Measurements from ENCODE around the gene MRPL10. TPM values are rescaled to one million over a fixed set of nuclear protein-coding genes. Genes with fewer than 3 reads are reported as not detected.

MRPL10 gene
- total and polyA plus RNA-seq, 10 of the 15 experiments (the other 5 are each of a cell fraction or from before 2014, with no cell fraction given) = 18.9 to 61.9 (median 47.3) TPM

GRCh38 chr17:47857551-47858455 lies 26.5 kb upstream of the MRPL10 start:
- 35% methylated on average over 12 of the region's 16 CpGs for WGBS (ENCODE audit: insufficient coverage, insufficient replicate concordance, low lambda C conversion rate, missing lambda C conversion rate)
- Histone ChIP-seq H3K27ac (ENCODE audit: control insufficient read depth, insufficient read depth) (no peak overlapping the region), H3K27me3 (replicated peaks in 1 of 2; ENCODE audit: control insufficient read depth in 2 of 2, insufficient read depth in 2 of 2, low read length in 1 of 2) (peaks cover 11 to 31% of the 10 kb centered on the region in 2 experiments), H3K36me3 (ENCODE audit: control insufficient read depth in 2 of 2, insufficient read depth in 2 of 2, low read length in 1 of 2) (no peaks in the 10 kb centered on the region), H3K9me3 (replicated peaks; ENCODE audit: control insufficient read depth, insufficient read depth, low read length) (no peaks in the 10 kb centered on the region), H2AFZ (ENCODE audit: control insufficient read depth, low read depth, low read length) (no peak overlapping the region), H3K4me2 (ENCODE audit: control insufficient read depth, insufficient read depth) (no peak overlapping the region), H4K20me1 (ENCODE audit: control insufficient read depth, insufficient read depth) (no peaks in the 10 kb centered on the region), H3K4me3 (no peak overlapping the region), H3K9ac (ENCODE audit: control insufficient read depth, insufficient read depth, low read length) (no peak overlapping the region), H3K79me2 (ENCODE audit: control insufficient read depth, insufficient read depth, low read length) (no peaks in the 10 kb centered on the region), H3K4me1 (ENCODE audit: control insufficient read depth, insufficient read depth, low read length) (no peaks in the 10 kb centered on the region)
- no peak for DNase-seq (ENCODE audit: low read depth, low spot score)
- RAD21 ChIA-PET (ENCODE audit: unreplicated experiment) = interaction anchor here (1.9 kb wide), 1 partner anchor 15 kb away, joined by 6 read pairs; no protein-coding TSS in a partner anchor
- no TSS peak for BruUV-seq (replicated peaks)
- in situ Hi-C loops (cut with MboI) (no loop called here), intact Hi-C loops (cut with micrococcal nuclease; ENCODE audit: unreplicated experiment) (no loop called here)
- CTCF ChIA-PET = interaction anchor here (1.0 to 3.6 kb wide), 4 partner anchors 9 to 160 kb away, joined by 3 to 14 read pairs (median 4); partner anchors contain the start of gene SCRN2
- SMC1A ChIA-PET (ENCODE audit: uncharacterized antibody, unreplicated experiment) = no interaction called here
- TF ChIP-seq MEF2A (IDR thresholded peaks at IDR 0.05; ENCODE audit: insufficient read depth, low read depth, low read length) = no peak
- no peak for TF ChIP-seq ZNF274 (IDR thresholded peaks at IDR 0.05; ENCODE audit: insufficient read depth, insufficient read length)
- TF ChIP-seq EZH2 (IDR thresholded peaks at IDR 0.05; ENCODE audit: borderline replicate concordance, control insufficient read depth, low read depth, low read length) = no peak
- no peak for FAIRE-seq
- ATAC-seq = no peak
- POLR2A ChIA-PET = interaction anchor here (0.6 kb wide), 1 partner anchor 33 kb away, joined by 5 read pairs; no protein-coding TSS in a partner anchor

- POLR2A ChIA-PET = interaction anchor here (0.6 kb wide), 1 partner anchor 34 kb away, joined by 5 read pairs; no protein-coding TSS in a partner anchor
- SMC1A ChIA-PET (ENCODE audit: uncharacterized antibody, unreplicated experiment) = interaction anchor here (1.3 kb wide), 1 partner anchor 35 kb away, joined by 3 read pairs; no protein-coding TSS in a partner anchor
- TF ChIP-seq USF1 (IDR thresholded peaks at IDR 0.05; ENCODE audit: borderline replicate concordance, extremely low read length, insufficient read depth, low read depth, low read length) (no peak), ZNF207 (IDR thresholded peaks at IDR 0.05; ENCODE audit: borderline replicate concordance) (no peak), CREM (IDR thresholded peaks at IDR 0.05; ENCODE audit: low read depth) (no peak), BMI1 (IDR thresholded peaks at IDR 0.05; ENCODE audit: borderline replicate concordance) (no peak), ZBED1 (IDR thresholded peaks at IDR 0.05; ENCODE audit: borderline replicate concordance) (no peak), YY1 (IDR thresholded peaks at IDR 0.05; ENCODE audit: low read depth, low read length) (no peak), RBBP5 (conservative IDR thresholded peaks at IDR 0.05) (no peak)
- TF ChIP-seq, protein P1, sequence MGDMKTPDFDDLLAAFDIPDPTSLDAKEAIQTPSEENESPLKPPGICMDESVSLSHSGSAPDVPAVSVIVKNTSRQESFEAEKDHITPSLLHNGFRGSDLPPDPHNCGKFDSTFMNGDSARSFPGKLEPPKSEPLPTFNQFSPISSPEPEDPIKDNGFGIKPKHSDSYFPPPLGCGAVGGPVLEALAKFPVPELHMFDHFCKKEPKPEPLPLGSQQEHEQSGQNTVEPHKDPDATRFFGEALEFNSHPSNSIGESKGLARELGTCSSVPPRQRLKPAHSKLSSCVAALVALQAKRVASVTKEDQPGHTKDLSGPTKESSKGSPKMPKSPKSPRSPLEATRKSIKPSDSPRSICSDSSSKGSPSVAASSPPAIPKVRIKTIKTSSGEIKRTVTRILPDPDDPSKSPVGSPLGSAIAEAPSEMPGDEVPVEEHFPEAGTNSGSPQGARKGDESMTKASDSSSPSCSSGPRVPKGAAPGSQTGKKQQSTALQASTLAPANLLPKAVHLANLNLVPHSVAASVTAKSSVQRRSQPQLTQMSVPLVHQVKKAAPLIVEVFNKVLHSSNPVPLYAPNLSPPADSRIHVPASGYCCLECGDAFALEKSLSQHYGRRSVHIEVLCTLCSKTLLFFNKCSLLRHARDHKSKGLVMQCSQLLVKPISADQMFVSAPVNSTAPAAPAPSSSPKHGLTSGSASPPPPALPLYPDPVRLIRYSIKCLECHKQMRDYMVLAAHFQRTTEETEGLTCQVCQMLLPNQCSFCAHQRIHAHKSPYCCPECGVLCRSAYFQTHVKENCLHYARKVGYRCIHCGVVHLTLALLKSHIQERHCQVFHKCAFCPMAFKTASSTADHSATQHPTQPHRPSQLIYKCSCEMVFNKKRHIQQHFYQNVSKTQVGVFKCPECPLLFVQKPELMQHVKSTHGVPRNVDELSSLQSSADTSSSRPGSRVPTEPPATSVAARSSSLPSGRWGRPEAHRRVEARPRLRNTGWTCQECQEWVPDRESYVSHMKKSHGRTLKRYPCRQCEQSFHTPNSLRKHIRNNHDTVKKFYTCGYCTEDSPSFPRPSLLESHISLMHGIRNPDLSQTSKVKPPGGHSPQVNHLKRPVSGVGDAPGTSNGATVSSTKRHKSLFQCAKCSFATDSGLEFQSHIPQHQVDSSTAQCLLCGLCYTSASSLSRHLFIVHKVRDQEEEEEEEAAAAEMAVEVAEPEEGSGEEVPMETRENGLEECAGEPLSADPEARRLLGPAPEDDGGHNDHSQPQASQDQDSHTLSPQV (IDR thresholded peaks at IDR 0.05) = no peak
Measured at GRCh38 chr17:47856830-47857229, 25.5 kb upstream of the MRPL10 start.

More at GRCh38 chr17:47856830-47857229, 25.5 kb upstream of the MRPL10 start:
- no peak overlapping the region for H3K9ac ChIP-seq (ENCODE audit: control insufficient read depth, insufficient read depth, low read length)
- no peaks in the 10 kb centered on the region for H3K9me3 ChIP-seq (replicated peaks; ENCODE audit: control insufficient read depth, insufficient read depth, low read length)
- H4K20me1 ChIP-seq (ENCODE audit: control insufficient read depth, insufficient read depth) = no peaks in the 10 kb centered on the region
- no peaks in the 10 kb centered on the region for H3K36me3 ChIP-seq (ENCODE audit: control insufficient read depth in 2 of 2, insufficient read depth in 2 of 2, low read length in 1 of 2)
- no peaks in the 10 kb centered on the region for H3K79me2 ChIP-seq (ENCODE audit: control insufficient read depth, insufficient read depth, low read length)
- in situ Hi-C loops (cut with MboI) = no loop called here
- no peak overlapping the region for H3K27ac ChIP-seq (ENCODE audit: control insufficient read depth, insufficient read depth)
- peaks cover 13 to 38% of the 10 kb centered on the region in 2 experiments for H3K27me3 ChIP-seq (replicated peaks in 1 of 2; ENCODE audit: control insufficient read depth in 2 of 2, insufficient read depth in 2 of 2, low read length in 1 of 2)
- no peak overlapping the region for H2AFZ ChIP-seq (ENCODE audit: control insufficient read depth, low read depth, low read length)
- ChIA-PET RAD21 (ENCODE audit: unreplicated experiment) (no interaction called here), CTCF (interaction anchor here (1.0 to 3.6 kb wide), 4 partner anchors 10 to 161 kb away, joined by 3 to 14 read pairs (median 4); partner anchors contain the start of gene SCRN2)
- peaks cover 5% of the 10 kb centered on the region for H3K4me1 ChIP-seq (ENCODE audit: control insufficient read depth, insufficient read depth, low read length)
- no peak for DNase-seq (ENCODE audit: low read depth, low spot score)
- no peak for ATAC-seq
- FAIRE-seq = no peak
- no TSS peak for BruUV-seq (replicated peaks)
- intact Hi-C loops (cut with micrococcal nuclease; ENCODE audit: unreplicated experiment) = no loop called here
- H3K4me3 ChIP-seq = no peak overlapping the region
- no peak overlapping the region for H3K4me2 ChIP-seq (ENCODE audit: control insufficient read depth, insufficient read depth)
